Measurements from ENCODE around the gene TTC3. TPM values are rescaled to one million over a fixed set of nuclear protein-coding genes. Genes with fewer than 3 reads are reported as not detected.
A peak's percentile ranks its signal among the peaks of the same experiment; 100 is the strongest.

Gene TTC3
- total and polyA plus RNA-seq, 4 donors: 197 to 556 (median 295) TPM

- Histone ChIP-seq H3K9me3 (ENCODE audit: control insufficient read depth, insufficient read depth, low read length) (no peaks in the 10 kb centered on the region), H3K27ac (ENCODE audit: low read depth, low read length) (peak overlapping the region; percentile 98), H3K36me3 (ENCODE audit: control insufficient read depth, insufficient read depth, low read length) (no peaks in the 10 kb centered on the region), H3K4me3 (ENCODE audit: low read depth, low read length) (peak overlapping the region; percentile 78), H3K27me3 (ENCODE audit: control insufficient read depth, insufficient read depth, low read length) (no peaks in the 10 kb centered on the region), H3K4me1 (ENCODE audit: control insufficient read depth, insufficient read depth, low read length) (peaks cover 14% of the 10 kb centered on the region)
- peak; percentile 71 to 96 (median 76) for DNase-seq (ENCODE audit: low read depth in 4 of 6, low spot score in 6 of 6)
- 0% methylated on average over 54 of the region's 54 CpGs for WGBS (ENCODE audit: insufficient coverage)
These were observed 623 bp upstream of the TTC3 start for GRCh38 chr21:37072274-37072987.

GRCh38 chr21:37073417-37074196 is 553 bp downstream of the TTC3 start:
- Histone ChIP-seq H3K4me1 (ENCODE audit: control insufficient read depth, insufficient read depth, low read length) (peaks cover 14% of the 10 kb centered on the region), H3K36me3 (ENCODE audit: control insufficient read depth, insufficient read depth, low read length) (no peaks in the 10 kb centered on the region), H3K4me3 (ENCODE audit: low read depth, low read length) (peak overlapping the region; percentile 92), H3K9me3 (ENCODE audit: control insufficient read depth, insufficient read depth, low read length) (no peaks in the 10 kb centered on the region), H3K27me3 (ENCODE audit: control insufficient read depth, insufficient read depth, low read length) (no peaks in the 10 kb centered on the region), H3K27ac (ENCODE audit: low read depth, low read length) (peak overlapping the region; percentile 96)
- peak; percentile 62 to 96 (median 71) for DNase-seq (ENCODE audit: low read depth in 4 of 6, low spot score in 6 of 6)
- WGBS (ENCODE audit: insufficient coverage): under 1% methylated on average over 70 of the region's 70 CpGs

- no peaks in the 10 kb centered on the region for H3K36me3 ChIP-seq (ENCODE audit: control insufficient read depth, insufficient read depth, low read length)
- peaks cover 14% of the 10 kb centered on the region for H3K4me1 ChIP-seq (ENCODE audit: control insufficient read depth, insufficient read depth, low read length)
- no peak for DNase-seq (ENCODE audit: low read depth in 4 of 6, low spot score in 6 of 6)
- no peaks in the 10 kb centered on the region for H3K27me3 ChIP-seq (ENCODE audit: control insufficient read depth, insufficient read depth, low read length)
- peak overlapping the region; percentile 92 for H3K4me3 ChIP-seq (ENCODE audit: low read depth, low read length)
- WGBS (ENCODE audit: insufficient coverage): 0% methylated on average over 8 of the region's 13 CpGs
- H3K9me3 ChIP-seq (ENCODE audit: control insufficient read depth, insufficient read depth, low read length): peaks cover 1% of the 10 kb centered on the region
- peak overlapping the region; percentile 96 for H3K27ac ChIP-seq (ENCODE audit: low read depth, low read length)
These were observed 1.1 kb downstream of the TTC3 start for GRCh38 chr21:37074197-37074510.

GRCh38 chr21:37074546-37074945 is 1.5 kb downstream of the TTC3 start:
- Histone ChIP-seq H3K4me3 (ENCODE audit: low read depth, low read length) (peak overlapping the region; percentile 92), H3K4me1 (ENCODE audit: control insufficient read depth, insufficient read depth, low read length) (peaks cover 14% of the 10 kb centered on the region), H3K36me3 (ENCODE audit: control insufficient read depth, insufficient read depth, low read length) (no peaks in the 10 kb centered on the region), H3K9me3 (ENCODE audit: control insufficient read depth, insufficient read depth, low read length) (peaks cover 3% of the 10 kb centered on the region), H3K27me3 (ENCODE audit: control insufficient read depth, insufficient read depth, low read length) (no peaks in the 10 kb centered on the region), H3K27ac (ENCODE audit: low read depth, low read length) (peak overlapping the region; percentile 96)
- WGBS (ENCODE audit: insufficient coverage): no CpG with 5 or more reads among the region's 9 CpGs
- DNase-seq (ENCODE audit: low read depth in 4 of 6, low spot score in 6 of 6): peak in 1 of 6 donors; percentile 19

- Histone ChIP-seq H3K9me3 (ENCODE audit: control insufficient read depth, insufficient read depth, low read length) (peaks cover 3% of the 10 kb centered on the region), H3K27me3 (ENCODE audit: control insufficient read depth, insufficient read depth, low read length) (no peaks in the 10 kb centered on the region), H3K4me1 (ENCODE audit: control insufficient read depth, insufficient read depth, low read length) (peaks cover 14% of the 10 kb centered on the region), H3K27ac (ENCODE audit: low read depth, low read length) (no peak overlapping the region), H3K36me3 (ENCODE audit: control insufficient read depth, insufficient read depth, low read length) (no peaks in the 10 kb centered on the region), H3K4me3 (ENCODE audit: low read depth, low read length) (peak overlapping the region; percentile 92)
- WGBS (ENCODE audit: insufficient coverage): no CpG with 5 or more reads among the region's 4 CpGs
- DNase-seq (ENCODE audit: low read depth in 4 of 6, low spot score in 6 of 6): no peak
These were observed 2.2 kb downstream of the TTC3 start for GRCh38 chr21:37075214-37075770.

- Histone ChIP-seq H3K27me3 (ENCODE audit: control insufficient read depth, insufficient read depth, low read length) (no peaks in the 10 kb centered on the region), H3K27ac (ENCODE audit: low read depth, low read length) (no peak overlapping the region), H3K4me3 (ENCODE audit: low read depth, low read length) (no peak overlapping the region), H3K36me3 (ENCODE audit: control insufficient read depth, insufficient read depth, low read length) (no peaks in the 10 kb centered on the region), H3K9me3 (ENCODE audit: control insufficient read depth, insufficient read depth, low read length) (peaks cover 3% of the 10 kb centered on the region), H3K4me1 (ENCODE audit: control insufficient read depth, insufficient read depth, low read length) (peaks cover 10% of the 10 kb centered on the region)
- no peak for DNase-seq (ENCODE audit: low read depth in 4 of 6, low spot score in 6 of 6)
- 100% methylated on average over 2 of the region's 4 CpGs for whole genome bisulfite sequencing (ENCODE audit: insufficient coverage)
These were observed 3.2 kb downstream of the TTC3 start for GRCh38 chr21:37076087-37076850.

GRCh38 chr21:37077403-37077802 is 4.3 kb downstream of the TTC3 start:
- DNase-seq (ENCODE audit: low read depth in 4 of 6, low spot score in 6 of 6): no peak
- Histone ChIP-seq H3K9me3 (ENCODE audit: control insufficient read depth, insufficient read depth, low read length) (peaks cover 3% of the 10 kb centered on the region), H3K4me1 (ENCODE audit: control insufficient read depth, insufficient read depth, low read length) (peaks cover 5% of the 10 kb centered on the region), H3K27me3 (ENCODE audit: control insufficient read depth, insufficient read depth, low read length) (no peaks in the 10 kb centered on the region), H3K4me3 (ENCODE audit: low read depth, low read length) (no peak overlapping the region), H3K36me3 (ENCODE audit: control insufficient read depth, insufficient read depth, low read length) (no peaks in the 10 kb centered on the region), H3K27ac (ENCODE audit: low read depth, low read length) (no peak overlapping the region)
- no CpG with 5 or more reads among the region's 1 CpG for WGBS (ENCODE audit: insufficient coverage)

GRCh38 chr21:37079211-37079824 is 6.3 kb downstream of the TTC3 start:
- Histone ChIP-seq H3K27ac (ENCODE audit: low read depth, low read length) (no peak overlapping the region), H3K4me1 (ENCODE audit: control insufficient read depth, insufficient read depth, low read length) (peaks cover under 1% of the 10 kb centered on the region), H3K27me3 (ENCODE audit: control insufficient read depth, insufficient read depth, low read length) (no peaks in the 10 kb centered on the region), H3K9me3 (ENCODE audit: control insufficient read depth, insufficient read depth, low read length) (peaks cover 3% of the 10 kb centered on the region), H3K4me3 (ENCODE audit: low read depth, low read length) (no peak overlapping the region), H3K36me3 (ENCODE audit: control insufficient read depth, insufficient read depth, low read length) (no peaks in the 10 kb centered on the region)
- no peak for DNase-seq (ENCODE audit: low read depth in 4 of 6, low spot score in 6 of 6)
- 100% methylated on average over 1 of the region's 6 CpGs for WGBS (ENCODE audit: insufficient coverage)

- DNase-seq (ENCODE audit: low read depth in 4 of 6, low spot score in 6 of 6): no peak
- Histone ChIP-seq H3K4me3 (ENCODE audit: low read depth, low read length) (no peak overlapping the region), H3K36me3 (ENCODE audit: control insufficient read depth, insufficient read depth, low read length) (no peaks in the 10 kb centered on the region), H3K4me1 (ENCODE audit: control insufficient read depth, insufficient read depth, low read length) (no peaks in the 10 kb centered on the region), H3K27me3 (ENCODE audit: control insufficient read depth, insufficient read depth, low read length) (no peaks in the 10 kb centered on the region), H3K27ac (ENCODE audit: low read depth, low read length) (no peak overlapping the region), H3K9me3 (ENCODE audit: control insufficient read depth, insufficient read depth, low read length) (peaks cover 3% of the 10 kb centered on the region)
- no CpG with 5 or more reads among the region's 1 CpG for WGBS (ENCODE audit: insufficient coverage)
These were observed 9.3 kb downstream of the TTC3 start for GRCh38 chr21:37082375-37082774.

Data from spinal cord (tissue), 10 donors.